Gastrocnemius medialis (tissue), 4 donors: ENCODE measurements around the gene ENO1. TPM values are rescaled to one million over a fixed set of nuclear protein-coding genes. Genes with fewer than 3 reads are reported as not detected.
"Not testable (repeated sequence)": the region's sequence is repeated elsewhere in the genome, so short reads cannot be mapped to it uniquely, and the experiment has no call there.

Source experiments
- ATAC-seq, 2 donors: fragments of 150-250 bp; one replicate each; pipeline ENCODE4 v1.9.1; 2016
- DNase-seq, 2 donors: peaks; one replicate each; pipeline ENCODE4 v3.0.0-alpha.2; 2019
- H3K27ac ChIP-seq, 4 donors: fragments of 200-600 bp; sonication (generic); 1 replicate in 1 of 4; 2 replicates in 3 of 4; pipeline ENCODE4 v1.5.1; 2016 to 2018; ENCODE audit warnings: mild to moderate bottlenecking in 2 of 4, moderate library complexity in 1 of 4
- H3K27me3 ChIP-seq, 3 donors: fragments of 200-600 bp; sonication (generic) in 2 of 3; 1 replicate in 1 of 3; 2 replicates in 2 of 3; pipeline versions ENCODE4 v1.5.1 to v1.6.0; 2016 to 2019; ENCODE audit warnings: mild to moderate bottlenecking in 1 of 3, moderate library complexity in 1 of 3
- H3K36me3 ChIP-seq, 2 donors: fragments of 200-600 bp; sonication (generic) in 1 of 2; one replicate each; pipeline ENCODE4 v1.5.1; 2017 to 2018
- H3K4me1 ChIP-seq, 2 donors: fragments of 200-600 bp; sonication (generic) in 1 of 2; one replicate each; pipeline ENCODE4 v1.5.1; 2016 to 2017; ENCODE audit warnings: mild to moderate bottlenecking in 2 of 2
- H3K4me3 ChIP-seq, 4 donors: fragments of 200-600 bp; sonication (generic) in 3 of 4; 1 replicate in 1 of 4; 2 replicates in 3 of 4; pipeline ENCODE4 v1.5.1; 2016 to 2019; ENCODE audit warnings: mild to moderate bottlenecking in 2 of 4
- H3K9me3 ChIP-seq, 3 donors: fragments of 200-600 bp; sonication (generic) in 2 of 3; 1 replicate in 1 of 3; 2 replicates in 2 of 3; pipeline ENCODE4 v1.5.1; 2016 to 2019
- CTCF ChIP-seq, 5 experiments: fragments of 450-650 bp in 3 of 5; fragments of 200-600 bp in 2 of 5; sonication (generic) in 2 of 5; IDR thresholded peaks in 4 of 5; conservative IDR thresholded peaks in 1 of 5; 1 replicate in 4 of 5; 2 replicates in 1 of 5; pipeline ENCODE4 v1.5.1; 2016 to 2019; ENCODE audit warnings: antibody characterized with exemption in 5 of 5, mild to moderate bottlenecking in 3 of 5, moderate library complexity in 3 of 5
- POLR2A ChIP-seq, 2 donors: fragments of 450-650 bp; IDR thresholded peaks; one replicate each; pipeline ENCODE4 v1.6.1; 2017; ENCODE audit warnings: antibody characterized with exemption in 2 of 2, mild to moderate bottlenecking in 2 of 2, moderate library complexity in 2 of 2
- in situ Hi-C, 4 donors: fragments of 200-750 bp; cut with MboI; loops; one replicate each; pipeline versions ENCODE4 v1.15.0 to v1.8.0; 2017; ENCODE audit warnings: low sequenced_read_pairs in 4 of 4
- intact Hi-C: fragments of 100-400 bp; cut with DNase I; formaldehyde crosslinking; loops from one replicate; pipeline ENCODE4 v1.15.1; 2023; ENCODE audit warnings: low total_unique reads
- total RNA-seq, 4 donors: library from RNA; depleted of rRNA; stranded (reverse); fragments of >200 nt; gene quantifications; one replicate each; pipeline versions ENCODE4 v1.1.0 to v1.2.3, GENCODE V29; 2016

Gene ENO1
- total RNA-seq, 4 donors from 2014 or later: 112 to 354 (median 209) TPM

GRCh38 chr1:8899046-8899445, 20.6 kb upstream of the ENO1 start:
- Histone ChIP-seq H3K36me3 (no peaks in the 10 kb centered on the region), H3K27ac (no peak overlapping the region), H3K27me3 (no peaks in the 10 kb centered on the region), H3K9me3 (no peaks in the 10 kb centered on the region), H3K4me3 (no peak overlapping the region), H3K4me1 (no peaks in the 10 kb centered on the region)
- in situ Hi-C loops: no loop called here
- intact Hi-C loops: no loop called here
- no peak for DNase-seq
- no peak for ATAC-seq
- no peak for TF ChIP-seq POLR2A (IDR thresholded peaks at IDR 0.05)
- TF ChIP-seq CTCF (IDR thresholded peaks at IDR 0.05 in 4 of 5, conservative IDR thresholded peaks at IDR 0.05 in 1 of 5): no peak

DNA sequence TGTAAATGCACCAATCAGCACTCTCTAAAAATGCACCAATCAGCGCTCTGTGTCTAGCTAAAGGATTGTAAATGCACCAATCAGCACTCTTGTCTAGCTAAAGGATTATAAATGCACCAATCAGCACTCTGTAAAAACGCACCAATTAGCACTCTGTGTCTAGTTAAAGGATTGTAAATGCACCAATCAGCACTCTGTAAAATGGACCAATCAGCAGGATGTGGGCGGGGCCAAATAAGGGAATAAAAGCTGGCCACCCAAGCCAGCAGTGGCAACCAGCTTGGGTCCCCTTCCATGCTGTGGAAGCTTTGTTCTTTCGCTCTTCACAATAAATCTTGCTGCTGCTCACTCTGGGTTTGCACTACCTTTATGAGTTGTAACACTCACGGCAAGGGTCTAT, 19.9 kb upstream of the ENO1 start:
- intact Hi-C loops: not testable (repeated sequence)

DNA sequence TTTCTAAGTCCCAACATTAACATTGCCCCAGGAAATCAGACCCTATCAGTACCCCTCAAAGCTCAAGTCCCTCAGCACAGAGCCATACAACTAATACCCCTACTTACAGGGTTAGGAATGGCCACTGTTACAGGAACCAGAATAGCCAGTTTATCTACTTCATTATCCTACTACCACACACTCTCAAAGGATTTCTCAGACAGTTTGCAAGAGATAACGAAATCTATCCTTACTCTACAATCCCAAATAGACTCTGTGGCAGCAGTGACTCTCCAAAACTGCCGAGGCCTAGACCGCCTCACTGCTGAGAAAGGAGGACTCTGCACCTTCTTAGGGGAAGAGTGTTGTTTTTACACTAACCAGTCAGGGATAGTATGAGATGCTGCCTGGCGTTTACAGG, 19.0 kb upstream of the ENO1 start:
- H3K36me3 ChIP-seq, H3K4me3 ChIP-seq, intact Hi-C loops, ATAC-seq, H3K27me3 ChIP-seq, in situ Hi-C loops, DNase-seq, H3K27ac ChIP-seq, H3K9me3 ChIP-seq, H3K4me1 ChIP-seq: not testable (repeated sequence)

More for the DNA sequence above, 19.9 kb upstream of the ENO1 start:
- ATAC-seq, DNase-seq, H3K4me1 ChIP-seq, H3K27ac ChIP-seq, H3K4me3 ChIP-seq, H3K9me3 ChIP-seq, in situ Hi-C loops, H3K27me3 ChIP-seq, H3K36me3 ChIP-seq: not testable (repeated sequence)

- DNase-seq, H3K27ac ChIP-seq, ATAC-seq, H3K9me3 ChIP-seq, H3K27me3 ChIP-seq, in situ Hi-C loops, H3K4me1 ChIP-seq, H3K4me3 ChIP-seq, H3K36me3 ChIP-seq, intact Hi-C loops: not testable (repeated sequence)
Observed at GRCh38 chr1:8896775-8897174, 18.3 kb upstream of the ENO1 start.

- H3K27me3 ChIP-seq: no peaks in the 10 kb centered on the region
- ATAC-seq (peak; percentile 76 to 77), DNase-seq (peak in 1 of 2 donors; percentile 40)
- intact Hi-C loops (no loop called here), in situ Hi-C loops (no loop called here)
- no peak for TF ChIP-seq CTCF (IDR thresholded peaks at IDR 0.05 in 4 of 5, conservative IDR thresholded peaks at IDR 0.05 in 1 of 5)
- TF ChIP-seq POLR2A (IDR thresholded peaks at IDR 0.05): no peak
- H3K4me1 ChIP-seq: peaks cover 10 to 29% of the 10 kb centered on the region in 2 donors
- no peaks in the 10 kb centered on the region for H3K9me3 ChIP-seq
- no peak overlapping the region for H3K4me3 ChIP-seq
- H3K27ac ChIP-seq: peak overlapping the region; percentile 75 to 82 (median 80)
- H3K36me3 ChIP-seq: no peaks in the 10 kb centered on the region
Observed at GRCh38 chr1:8892026-8892425, 13.5 kb upstream of the ENO1 start.

GRCh38 chr1:8891401-8891800, 12.9 kb upstream of the ENO1 start:
- peaks cover 10 to 29% of the 10 kb centered on the region in 2 donors for H3K4me1 ChIP-seq
- ATAC-seq: no peak
- H3K4me3 ChIP-seq: no peak overlapping the region
- intact Hi-C loops: no loop called here
- TF ChIP-seq CTCF (IDR thresholded peaks at IDR 0.05 in 4 of 5, conservative IDR thresholded peaks at IDR 0.05 in 1 of 5) (no peak), POLR2A (IDR thresholded peaks at IDR 0.05) (no peak)
- no peaks in the 10 kb centered on the region for H3K27me3 ChIP-seq
- no peaks in the 10 kb centered on the region for H3K36me3 ChIP-seq
- DNase-seq: no peak
- H3K27ac ChIP-seq: peak overlapping the region; percentile 75 to 82 (median 80)
- in situ Hi-C loops: no loop called here
- no peaks in the 10 kb centered on the region for H3K9me3 ChIP-seq
